GM19395 (cell line): ENCODE measurements around the gene BACE1.

Experiments
- ATAC-seq: cut with Tn5 transposase; IDR thresholded peaks from one replicate; pipeline ENCODE4 v1.9.1; 2021; ENCODE audit warnings: mild to moderate bottlenecking, moderate library complexity; ENCODE audit not compliant: unreplicated experiment

The BACE1 gene

GRCh38 chr11:117313091-117313490 is 3.0 kb downstream of the BACE1 start:
- no peak for ATAC-seq

DNA sequence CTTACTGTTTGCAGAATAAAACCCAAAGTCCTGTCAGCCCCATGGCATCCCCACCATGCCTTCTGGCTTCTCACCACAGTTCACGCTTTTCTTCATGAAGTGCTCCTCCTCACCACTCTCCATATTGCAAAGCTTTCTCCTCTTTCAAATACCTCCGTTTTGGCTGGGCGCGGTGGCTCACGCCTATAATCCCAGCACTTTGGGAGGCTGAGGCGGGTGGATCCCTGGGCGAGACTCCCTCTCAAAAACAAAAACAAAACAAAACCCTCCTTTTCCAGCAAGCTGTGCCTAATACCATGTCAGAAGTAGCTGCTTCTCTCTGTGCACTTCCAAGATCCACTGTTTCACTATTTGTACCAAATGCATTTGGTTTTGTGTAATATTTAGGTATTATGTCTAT is 6.7 kb downstream of the BACE1 start:
- ATAC-seq, result no peak

DNA sequence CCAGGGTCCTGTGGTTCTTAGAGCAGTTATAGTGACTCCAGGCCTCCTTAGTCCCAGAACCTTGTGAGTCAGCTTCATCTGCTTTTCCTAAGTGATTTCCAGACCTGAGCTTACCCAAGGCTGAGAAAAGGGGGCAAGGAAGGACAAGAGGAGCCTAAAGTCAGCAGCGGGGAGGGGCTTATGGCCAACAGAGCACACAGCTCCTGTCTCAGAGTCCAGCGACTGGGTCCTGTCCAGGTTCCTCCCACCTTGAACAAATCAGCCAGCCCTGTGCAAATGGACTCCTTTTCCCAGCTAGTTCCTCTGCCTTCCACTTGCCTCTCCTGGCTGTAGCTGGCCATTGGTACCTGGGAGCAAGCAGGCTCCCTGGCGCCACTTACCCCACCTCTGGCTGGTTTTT is 10.9 kb downstream of the BACE1 start:
- no peak for ATAC-seq

DNA sequence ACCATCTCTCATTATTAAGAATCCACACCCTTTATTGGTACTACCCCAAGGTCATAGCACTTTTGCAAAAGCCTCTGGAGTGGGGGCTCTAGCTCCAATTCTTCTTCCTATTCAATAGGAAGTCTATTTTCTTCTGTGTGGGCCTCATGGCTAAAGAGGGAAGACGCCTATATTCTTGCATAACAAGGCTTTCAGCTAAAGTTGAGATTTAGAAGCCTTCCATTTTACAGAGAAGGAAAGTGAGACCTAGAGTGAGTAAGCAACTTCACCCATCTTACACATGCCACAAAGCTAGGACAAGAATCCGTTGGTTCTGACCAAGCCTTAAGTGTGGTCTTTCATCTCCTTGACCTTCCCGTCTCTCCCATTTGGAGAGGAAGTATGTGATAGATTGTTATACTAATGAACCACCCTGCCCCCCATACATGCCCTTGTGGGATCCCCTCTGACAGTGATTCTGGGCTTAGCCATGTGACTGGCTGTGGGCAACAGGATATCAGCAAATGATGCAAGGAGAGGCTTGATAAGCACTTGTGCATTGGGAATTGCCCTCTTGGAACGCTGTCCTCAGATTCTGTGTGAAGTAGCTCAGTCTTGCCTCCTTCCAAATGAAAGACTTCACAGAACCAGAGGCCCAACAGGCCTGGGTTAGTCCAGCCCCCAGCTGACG is 12.3 kb downstream of the BACE1 start:
- ATAC-seq, result no peak

DNA sequence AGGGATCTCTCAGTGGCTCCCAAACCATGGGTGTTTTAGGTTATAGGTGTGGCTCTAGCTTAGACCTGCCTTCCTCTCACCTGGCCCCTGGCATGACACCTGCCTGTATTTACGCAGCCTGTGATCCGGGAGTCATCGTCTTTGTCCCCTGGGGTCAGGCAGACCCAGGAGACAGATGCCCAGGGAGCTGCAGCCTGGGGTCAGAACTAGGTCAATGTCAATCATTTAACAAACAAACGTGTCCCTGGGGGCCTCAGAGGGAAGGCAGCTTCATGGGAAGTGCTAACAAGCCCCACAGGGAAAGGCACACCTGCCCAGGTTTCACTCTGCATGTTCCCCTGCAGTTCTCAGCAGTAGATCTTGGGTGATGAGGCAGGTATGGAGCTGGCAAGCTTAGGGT is 13.0 kb downstream of the BACE1 start:
- no peak for ATAC-seq

DNA sequence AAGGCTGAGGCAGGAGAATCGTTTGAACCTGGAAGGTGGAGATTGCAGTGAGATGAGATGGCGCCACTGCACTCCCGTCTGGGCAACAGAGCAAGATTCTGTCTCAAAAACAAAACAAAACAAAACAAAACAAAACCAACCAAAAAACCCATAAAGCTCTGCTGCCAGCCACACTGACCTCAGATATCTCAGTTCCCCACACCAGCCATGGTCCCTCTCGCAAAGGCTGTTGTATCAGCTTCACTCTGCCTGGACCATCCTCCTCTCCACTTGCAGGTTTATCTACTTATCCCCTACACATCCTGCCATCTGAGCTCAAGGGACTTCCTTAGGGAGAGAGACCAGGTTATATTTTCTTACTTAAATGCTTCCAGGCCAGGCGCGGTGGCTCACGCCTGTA is 13.8 kb downstream of the BACE1 start:
- ATAC-seq, result no peak

DNA sequence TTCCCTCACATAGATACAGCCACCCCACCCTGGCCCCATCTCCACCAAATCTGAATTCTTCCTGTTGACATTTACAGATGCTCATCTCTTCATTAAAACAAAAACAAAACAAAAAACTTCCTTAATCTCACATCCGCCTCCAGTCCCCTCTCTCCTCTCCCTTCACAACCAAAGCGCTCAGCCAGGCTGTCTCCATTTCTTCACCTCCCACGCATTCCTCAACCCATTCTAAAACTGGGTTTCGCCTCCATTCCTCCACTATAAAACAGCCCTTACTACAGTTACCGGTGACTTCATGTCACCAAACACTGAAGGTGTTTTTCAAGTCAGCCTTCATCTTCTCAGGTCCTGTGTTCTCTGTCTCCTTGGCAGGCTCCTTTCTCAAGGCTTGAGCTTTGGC is 15.3 kb downstream of the BACE1 start:
- no peak for ATAC-seq

DNA sequence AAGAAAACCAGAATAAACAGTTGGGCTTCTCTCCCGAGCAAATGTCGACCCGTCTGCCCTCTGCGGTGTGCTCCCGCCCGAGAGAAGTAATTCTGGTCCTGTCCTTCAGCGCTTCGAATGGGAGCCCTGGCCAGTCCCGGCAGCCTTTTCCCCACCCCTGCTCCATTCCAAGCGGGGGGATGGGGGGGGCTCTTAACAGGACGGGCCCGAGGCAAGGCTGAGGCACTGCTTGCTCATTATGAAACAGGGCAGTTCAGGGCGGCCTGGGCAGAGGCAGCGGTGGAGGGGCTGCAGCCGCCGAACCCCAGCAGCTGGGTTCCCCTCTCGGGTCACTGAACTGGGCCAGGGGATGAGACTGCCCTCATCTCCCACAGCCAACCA is 15.8 kb downstream of the BACE1 start:
- no peak for ATAC-seq

DNA sequence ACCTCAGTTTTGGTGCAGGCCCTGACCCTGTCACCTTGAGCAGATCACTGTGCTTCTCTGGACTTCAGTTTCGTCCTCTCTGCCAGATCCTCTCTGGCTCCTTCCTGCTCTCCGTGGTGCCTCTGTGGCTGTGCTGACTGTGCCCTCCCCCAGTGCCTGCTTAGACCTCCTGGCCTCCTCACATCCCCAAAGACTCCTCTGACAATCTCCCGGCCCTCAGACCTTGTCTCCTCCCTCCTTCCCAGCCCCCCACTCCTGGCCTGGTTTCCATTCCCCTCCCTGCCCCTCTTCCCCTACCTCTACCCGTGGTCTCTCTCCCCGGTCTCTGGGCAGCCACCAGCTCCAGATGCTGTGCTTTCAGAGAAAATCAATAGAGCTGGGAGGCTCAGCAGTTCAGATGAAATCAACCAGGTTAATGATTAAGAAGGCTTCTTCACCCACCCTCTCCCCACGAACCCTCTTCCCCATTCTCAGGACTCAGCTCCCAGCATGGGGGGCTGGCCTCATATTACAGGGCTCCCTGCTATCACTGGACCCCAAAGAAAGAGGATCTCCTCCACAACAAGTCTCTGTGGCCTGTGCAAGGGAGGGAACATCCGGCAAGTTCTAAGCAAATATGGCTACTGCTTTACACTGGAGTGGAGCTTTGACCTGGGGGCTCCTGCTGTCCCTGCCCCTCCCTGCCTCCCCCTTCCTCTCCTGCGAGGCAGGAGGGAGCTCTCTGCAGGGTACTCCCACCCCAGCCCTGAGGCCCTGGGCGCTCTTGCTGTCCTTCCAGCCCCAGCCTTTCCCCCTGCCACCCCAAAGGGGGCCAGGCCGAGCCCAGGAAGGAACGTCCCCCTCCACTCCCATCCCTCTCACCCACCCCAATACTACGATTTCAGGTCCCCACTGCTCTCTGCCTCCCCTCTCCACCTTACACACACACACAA is 16.4 kb downstream of the BACE1 start:
- ATAC-seq, result no peak

- ATAC-seq, result no peak
Measured at GRCh38 chr11:117298195-117298594, 17.9 kb downstream of the BACE1 start.

DNA sequence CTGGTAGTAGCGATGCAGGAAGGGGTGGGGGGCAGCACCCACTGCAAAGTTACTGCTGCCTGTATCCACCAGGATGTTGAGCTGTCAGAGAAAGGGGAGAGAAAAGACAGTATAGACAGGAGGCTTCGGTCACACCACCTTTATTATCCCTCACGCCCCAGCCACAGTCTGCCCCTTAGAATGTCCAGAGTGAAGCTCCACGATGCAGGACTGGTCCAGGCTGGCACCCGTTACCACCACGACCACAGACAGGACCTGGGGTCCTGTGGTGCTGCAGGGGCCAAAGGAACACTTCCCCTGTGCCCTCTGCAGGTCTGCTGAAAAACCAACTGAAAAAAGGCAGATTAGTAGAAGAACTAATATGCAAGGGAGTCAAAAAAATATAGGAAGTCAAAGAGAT is 19.2 kb downstream of the BACE1 start:
- no peak for ATAC-seq

DNA sequence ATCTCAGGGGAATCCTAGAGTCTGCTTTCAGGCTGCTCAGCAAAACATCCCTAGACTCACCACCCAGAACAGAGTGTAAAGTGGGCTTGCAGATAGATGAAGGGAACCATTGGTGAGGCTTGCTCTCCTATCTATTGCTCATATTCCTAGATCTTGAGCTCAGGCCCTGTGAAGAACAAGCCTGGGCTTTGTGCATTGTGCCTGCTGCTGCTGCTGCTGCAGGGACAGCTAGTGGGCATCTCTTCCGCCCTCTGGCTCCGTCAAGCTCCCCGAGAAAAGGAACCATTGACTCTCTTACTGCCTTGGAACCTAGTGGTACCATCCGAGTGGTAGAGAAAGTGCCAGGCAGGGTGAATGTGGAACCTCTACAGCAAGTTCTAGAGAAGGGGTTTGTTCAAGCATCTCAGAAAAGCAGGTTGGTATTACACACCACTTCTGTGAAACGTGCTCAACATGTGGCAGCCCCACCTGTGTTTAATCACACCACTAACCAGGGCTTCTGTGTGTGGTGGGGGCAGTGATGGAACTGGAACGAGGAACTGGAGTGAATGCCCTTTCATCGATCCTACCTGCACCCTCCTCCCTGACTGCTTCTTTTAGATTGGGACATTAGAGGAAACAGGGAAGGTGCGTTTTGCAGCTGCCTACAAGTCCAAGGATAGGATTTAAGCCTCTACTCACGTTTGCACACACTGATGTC is 20.5 kb downstream of the BACE1 start:
- ATAC-seq, result no peak

- ATAC-seq, result no peak
Measured at GRCh38 chr11:117292616-117293015, 23.4 kb downstream of the BACE1 start.

GRCh38 chr11:117290809-117291396 is 25.2 kb downstream of the BACE1 start, which contains the start of gene BACE1-AS:
BACE1-AS (plus strand) TSS chr11:117291346.
- no peak for ATAC-seq

- ATAC-seq, result no peak
Measured at GRCh38 chr11:117289795-117290194, 26.3 kb downstream of the BACE1 start.

DNA sequence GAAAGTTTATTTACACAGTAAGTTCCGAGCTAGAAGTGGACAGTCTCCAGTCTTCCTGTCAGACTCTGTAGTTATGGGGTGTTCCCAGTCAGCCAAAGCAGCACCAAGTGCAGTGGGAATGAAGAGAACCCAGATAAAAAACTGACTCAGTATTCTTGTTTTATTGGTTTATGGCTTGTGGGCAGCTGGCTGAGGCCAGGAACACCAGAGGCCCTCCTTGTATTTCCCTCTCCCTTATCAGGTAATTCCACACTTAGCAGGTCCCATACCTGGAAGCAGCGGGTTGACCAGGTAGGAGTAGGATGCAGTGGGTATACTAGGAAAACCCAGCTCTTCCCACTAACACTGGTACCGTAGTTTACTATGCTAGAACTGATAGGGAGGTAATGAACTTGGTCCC is 28.4 kb downstream of the BACE1 start:
- ATAC-seq, result no peak

GRCh38 chr11:117286588-117286987 is 29.5 kb downstream of the BACE1 start:
- no peak for ATAC-seq

GRCh38 chr11:117284053-117284452 is 32.0 kb downstream of the BACE1 start:
- no peak for ATAC-seq

- ATAC-seq, result no peak
Measured at GRCh38 chr11:117282956-117283355, 33.1 kb downstream of the BACE1 start.

DNA sequence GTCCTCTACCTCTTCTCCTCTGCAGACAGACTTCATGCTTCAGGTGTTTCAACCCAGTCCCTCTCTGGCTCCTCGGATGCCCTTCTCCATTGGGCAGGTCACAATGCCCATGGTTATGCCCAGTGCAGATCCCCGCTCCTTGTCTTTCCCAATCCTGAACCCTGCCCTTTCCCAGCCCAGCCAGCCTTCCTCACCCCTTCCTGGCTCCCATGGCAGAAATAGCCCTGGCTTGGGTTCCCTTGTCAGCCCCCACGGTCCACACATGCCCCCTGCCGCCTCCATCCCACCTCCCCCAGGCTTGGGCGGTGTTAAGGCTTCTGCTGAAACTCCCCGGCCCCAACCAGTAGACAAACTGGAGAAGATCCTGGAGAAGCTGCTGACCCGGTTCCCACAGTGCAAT is 34.2 kb downstream of the BACE1 start:
- ATAC-seq, result no peak

GRCh38 chr11:117281159-117281558 is 34.9 kb downstream of the BACE1 start:
- ATAC-seq, result no peak
